Esophagus muscularis mucosa (tissue), 4 donors: ENCODE measurements around the gene DNAJC24.

Experiments used
- CTCF ChIP-seq, 3 experiments: fragments of 200-600 bp in 2 of 3; fragments of 450-650 bp in 1 of 3; sonication (generic) in 2 of 3; IDR thresholded peaks; one replicate each; pipeline ENCODE4 v1.5.1; 2017 to 2019; ENCODE audit warnings: antibody characterized with exemption in 3 of 3, mild to moderate bottlenecking in 2 of 3, moderate library complexity in 1 of 3
- EP300 ChIP-seq: sonication (generic); formaldehyde crosslinking; IDR thresholded peaks from one replicate; pipeline ENCODE4 v1.6.1; 2017; ENCODE audit warnings: antibody characterized with exemption
- POLR2A ChIP-seq: fragments of 450-650 bp; IDR thresholded peaks from one replicate; pipeline ENCODE4 v1.6.1; 2017; ENCODE audit warnings: antibody characterized with exemption, moderate library complexity, mild to moderate bottlenecking, low read depth

- no peak for TF ChIP-seq EP300
- no peak for TF ChIP-seq CTCF (IDR thresholded peaks at IDR 0.05)
- no peak for TF ChIP-seq POLR2A
These were observed 71.6 kb downstream of the DNAJC24 start for GRCh38 chr11:31441296-31441695.
